GM12878 (cell line): Measurements from ENCODE around the gene SBNO2. TPM values are rescaled to one million over a fixed set of nuclear protein-coding genes. Genes with fewer than 3 reads are reported as not detected.

Experiments used
- ATF7 ChIP-seq: fragments of 450-650 bp; IDR thresholded peaks from 2 replicates; pipeline ENCODE4 v1.6.1; 2016; ENCODE audit warnings: low read depth, mild to moderate bottlenecking
- CHD1 ChIP-seq: IDR thresholded peaks from 2 replicates; pipeline ENCODE4 v1.6.1; 2012; ENCODE audit warnings: low read depth, low read length, improper control_type of control experiment
- CREM ChIP-seq: IDR thresholded peaks from 2 replicates; pipeline ENCODE4 v1.6.1; 2014; ENCODE audit warnings: antibody characterized with exemption, low read depth
- EED ChIP-seq: sonication (generic); IDR thresholded peaks from 2 replicates; pipeline ENCODE4 v1.6.1; 2016; ENCODE audit warnings: antibody characterized with exemption, low read depth
- FOS ChIP-seq: IDR thresholded peaks from 3 replicates; pipeline ENCODE4 v1.6.1; 2011; ENCODE audit warnings: borderline replicate concordance; ENCODE audit not compliant: insufficient read length; ENCODE audit errors: extremely low read depth
- HDAC2 ChIP-seq: fragments of 200-600 bp; sonication (generic); IDR thresholded peaks from 2 replicates; pipeline ENCODE4 v1.6.1; 2017
- HDAC6 ChIP-seq: fragments of 200-600 bp; sonication (generic); IDR thresholded peaks from one replicate; pipeline ENCODE4 v1.8.0; 2017; ENCODE audit warnings: antibody characterized with exemption; ENCODE audit not compliant: unreplicated experiment
- JUND ChIP-seq: IDR thresholded peaks from 2 replicates; pipeline ENCODE4 v1.6.1; 2012; ENCODE audit warnings: low read depth, mild to moderate bottlenecking, low read length, improper control_type of control experiment, moderate library complexity
- KDM1A ChIP-seq: fragments of 200-600 bp; sonication (generic); IDR thresholded peaks from 2 replicates; pipeline ENCODE4 v1.6.1; 2016; ENCODE audit warnings: borderline replicate concordance
- NFYB ChIP-seq: IDR thresholded peaks from 2 replicates; pipeline ENCODE4 v1.6.1; 2011; ENCODE audit warnings: low read depth, mild to moderate bottlenecking, low read length, improper control_type of control experiment, moderate library complexity; ENCODE audit not compliant: insufficient read depth
- NR2F1 ChIP-seq: fragments of 450-650 bp; conservative IDR thresholded peaks from 2 replicates; pipeline ENCODE4 v1.6.1; 2017; ENCODE audit warnings: mild to moderate bottlenecking
- PAX5 ChIP-seq: IDR thresholded peaks from 2 replicates; pipeline ENCODE4 v1.6.1; 2011; ENCODE audit warnings: low read depth, low read length, borderline replicate concordance
- RAD51 ChIP-seq: fragments of 450-650 bp; IDR thresholded peaks from 2 replicates; pipeline ENCODE4 v1.6.1; 2016; ENCODE audit warnings: moderate library complexity, mild to moderate bottlenecking, inconsistent platforms
- RCOR1 ChIP-seq: conservative IDR thresholded peaks from 2 replicates; pipeline ENCODE4 v1.6.1; 2012; ENCODE audit warnings: low read depth, low read length, improper control_type of control experiment
- SRF ChIP-seq, 2 experiments: IDR thresholded peaks; 2 replicates each; pipeline ENCODE4 v1.6.1; 2011; ENCODE audit warnings: low read depth in 2 of 2, low read length in 2 of 2, mild to moderate bottlenecking in 1 of 2, moderate library complexity in 1 of 2
- SUPT20H ChIP-seq: IDR thresholded peaks from 2 replicates; pipeline ENCODE4 v1.6.1; 2011; ENCODE audit warnings: low read depth, mild to moderate bottlenecking, low read length, moderate library complexity, borderline replicate concordance; ENCODE audit not compliant: control insufficient read depth
- WRNIP1 ChIP-seq: IDR thresholded peaks from 2 replicates; pipeline ENCODE4 v1.6.1; 2011; ENCODE audit warnings: low read depth, low read length, improper control_type of control experiment, borderline replicate concordance
- YY1 ChIP-seq: IDR thresholded peaks from 2 replicates; pipeline ENCODE4 v1.6.1; 2011; ENCODE audit warnings: low read depth, mild to moderate bottlenecking, low read length
- ZBED1 ChIP-seq: IDR thresholded peaks from 2 replicates; pipeline ENCODE4 v1.6.1; 2016; ENCODE audit warnings: borderline replicate concordance
- ZNF274 ChIP-seq: IDR thresholded peaks from one replicate; pipeline ENCODE4 v1.8.0; 2011; ENCODE audit not compliant: insufficient read length, insufficient read depth
- polyA plus RNA-seq, 11 experiments: library from polyadenylated mRNA; depleted of rRNA in 4 of 11; unstranded in 6 of 11; stranded (reverse) in 5 of 11; fragments of >200 nt; fragmentation: Nextera tagmentation in 4 of 11; fragmentation: Illumina TruSeq in 1 of 11; extraction: Ambion mirVana in 4 of 11; extraction: Trizol in 1 of 11; gene quantifications; 1 replicate in 1 of 11; 2 replicates in 10 of 11; pipeline versions ENCODE4 v1.2.1 to v1.2.3, GENCODE V29; 2011 to 2016; ENCODE audit warnings: inconsistent platforms in 2 of 11, missing spikeins in 2 of 11, low read depth in 1 of 11
- total RNA-seq, 4 experiments: library from RNA; depleted of rRNA in 3 of 4; stranded (reverse); fragments of >200 nt in 3 of 4; fragmentation: Illumina TruSeq in 1 of 4; extraction: Trizol in 1 of 4; gene quantifications; 2 replicates each; pipeline versions ENCODE4 v1.2.1 to v1.2.3, GENCODE V29; 2013 to 2021
- TF ChIP-seq, protein P1 (sequence below): fragments of 150-350 bp; IDR thresholded peaks from 2 replicates; pipeline ENCODE4 v1.6.1; 2016; ENCODE audit warnings: low read depth, low read length
- TF ChIP-seq, protein P2 (sequence below): fragments of 450-650 bp; IDR thresholded peaks from 2 replicates; pipeline ENCODE4 v1.6.1; 2017; ENCODE audit warnings: borderline replicate concordance
- TF ChIP-seq, protein P3 (sequence below): IDR thresholded peaks from 2 replicates; pipeline ENCODE4 v1.6.1; 2012; ENCODE audit warnings: low read depth, low read length, improper control_type of control experiment
- TF ChIP-seq, protein P4 (sequence below): IDR thresholded peaks from 2 replicates; pipeline ENCODE4 v1.6.1; 2012; ENCODE audit warnings: low read depth, low read length, improper control_type of control experiment

SBNO2 gene
- total and polyA plus RNA-seq, 10 of the 15 experiments (the other 5 are each of a cell fraction or from before 2014, with no cell fraction given), result 0.08 to 44.6 (median 5.4) TPM

DNA sequence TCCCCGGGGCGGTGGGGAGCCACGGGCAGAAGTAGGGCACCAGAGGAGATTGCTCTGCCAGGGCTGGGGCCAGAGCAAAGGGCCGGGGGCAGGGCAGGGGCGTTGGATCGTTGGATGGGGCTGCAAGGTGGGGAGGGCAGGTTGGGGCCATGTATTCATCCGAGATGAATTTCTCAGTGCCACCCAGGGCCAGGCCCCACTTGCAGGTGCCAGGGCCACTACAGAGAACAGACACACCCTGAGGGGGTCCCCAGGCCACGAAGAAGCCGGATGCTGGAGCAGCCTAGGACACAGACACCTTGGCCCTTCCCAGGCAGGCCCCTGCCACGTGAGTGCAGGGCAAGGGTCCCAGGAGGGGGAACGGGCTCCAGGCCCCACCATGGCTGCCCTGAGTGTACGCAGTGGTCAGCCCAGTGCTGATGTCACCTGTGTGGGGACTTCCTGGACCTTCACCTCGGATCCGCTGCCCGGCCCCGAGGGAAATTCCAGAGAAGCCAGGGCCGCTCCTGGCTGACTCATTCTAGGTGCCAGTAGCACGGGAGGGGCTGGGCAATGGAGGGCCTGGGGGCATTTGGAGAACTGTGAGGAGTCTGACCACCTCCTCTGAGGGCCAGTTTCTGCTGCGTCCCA, 9.6 kb upstream of the SBNO2 start (continued):
- no peak for TF ChIP-seq WRNIP1
- peak; percentile 67; the same call in 1 of the 2 replicates for TF ChIP-seq CREM
- no peak for TF ChIP-seq CHD1
- TF ChIP-seq, protein P1, sequence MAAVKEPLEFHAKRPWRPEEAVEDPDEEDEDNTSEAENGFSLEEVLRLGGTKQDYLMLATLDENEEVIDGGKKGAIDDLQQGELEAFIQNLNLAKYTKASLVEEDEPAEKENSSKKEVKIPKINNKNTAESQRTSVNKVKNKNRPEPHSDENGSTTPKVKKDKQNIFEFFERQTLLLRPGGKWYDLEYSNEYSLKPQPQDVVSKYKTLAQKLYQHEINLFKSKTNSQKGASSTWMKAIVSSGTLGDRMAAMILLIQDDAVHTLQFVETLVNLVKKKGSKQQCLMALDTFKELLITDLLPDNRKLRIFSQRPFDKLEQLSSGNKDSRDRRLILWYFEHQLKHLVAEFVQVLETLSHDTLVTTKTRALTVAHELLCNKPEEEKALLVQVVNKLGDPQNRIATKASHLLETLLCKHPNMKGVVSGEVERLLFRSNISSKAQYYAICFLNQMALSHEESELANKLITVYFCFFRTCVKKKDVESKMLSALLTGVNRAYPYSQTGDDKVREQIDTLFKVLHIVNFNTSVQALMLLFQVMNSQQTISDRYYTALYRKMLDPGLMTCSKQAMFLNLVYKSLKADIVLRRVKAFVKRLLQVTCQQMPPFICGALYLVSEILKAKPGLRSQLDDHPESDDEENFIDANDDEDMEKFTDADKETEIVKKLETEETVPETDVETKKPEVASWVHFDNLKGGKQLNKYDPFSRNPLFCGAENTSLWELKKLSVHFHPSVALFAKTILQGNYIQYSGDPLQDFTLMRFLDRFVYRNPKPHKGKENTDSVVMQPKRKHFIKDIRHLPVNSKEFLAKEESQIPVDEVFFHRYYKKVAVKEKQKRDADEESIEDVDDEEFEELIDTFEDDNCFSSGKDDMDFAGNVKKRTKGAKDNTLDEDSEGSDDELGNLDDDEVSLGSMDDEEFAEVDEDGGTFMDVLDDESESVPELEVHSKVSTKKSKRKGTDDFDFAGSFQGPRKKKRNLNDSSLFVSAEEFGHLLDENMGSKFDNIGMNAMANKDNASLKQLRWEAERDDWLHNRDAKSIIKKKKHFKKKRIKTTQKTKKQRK, result no peak
- TF ChIP-seq HDAC2, result no peak
- TF ChIP-seq SUPT20H, result no peak
- peak; percentile 59 for TF ChIP-seq PAX5
- TF ChIP-seq NR2F1, result peak; percentile 90
- no peak for TF ChIP-seq SRF (IDR thresholded peaks at IDR 0.05; ENCODE audit: low read depth in 2 of 2, low read length in 2 of 2)
- TF ChIP-seq, protein P2, sequence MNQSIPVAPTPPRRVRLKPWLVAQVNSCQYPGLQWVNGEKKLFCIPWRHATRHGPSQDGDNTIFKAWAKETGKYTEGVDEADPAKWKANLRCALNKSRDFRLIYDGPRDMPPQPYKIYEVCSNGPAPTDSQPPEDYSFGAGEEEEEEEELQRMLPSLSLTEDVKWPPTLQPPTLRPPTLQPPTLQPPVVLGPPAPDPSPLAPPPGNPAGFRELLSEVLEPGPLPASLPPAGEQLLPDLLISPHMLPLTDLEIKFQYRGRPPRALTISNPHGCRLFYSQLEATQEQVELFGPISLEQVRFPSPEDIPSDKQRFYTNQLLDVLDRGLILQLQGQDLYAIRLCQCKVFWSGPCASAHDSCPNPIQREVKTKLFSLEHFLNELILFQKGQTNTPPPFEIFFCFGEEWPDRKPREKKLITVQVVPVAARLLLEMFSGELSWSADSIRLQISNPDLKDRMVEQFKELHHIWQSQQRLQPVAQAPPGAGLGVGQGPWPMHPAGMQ, result no peak
- peak; percentile 72 for TF ChIP-seq ATF7
- TF ChIP-seq FOS, result no peak
- peak; percentile 65 for TF ChIP-seq YY1
- peak; percentile 91 for TF ChIP-seq EED
- no peak for TF ChIP-seq ZBED1
- TF ChIP-seq HDAC6, result no peak
- TF ChIP-seq, protein P3, sequence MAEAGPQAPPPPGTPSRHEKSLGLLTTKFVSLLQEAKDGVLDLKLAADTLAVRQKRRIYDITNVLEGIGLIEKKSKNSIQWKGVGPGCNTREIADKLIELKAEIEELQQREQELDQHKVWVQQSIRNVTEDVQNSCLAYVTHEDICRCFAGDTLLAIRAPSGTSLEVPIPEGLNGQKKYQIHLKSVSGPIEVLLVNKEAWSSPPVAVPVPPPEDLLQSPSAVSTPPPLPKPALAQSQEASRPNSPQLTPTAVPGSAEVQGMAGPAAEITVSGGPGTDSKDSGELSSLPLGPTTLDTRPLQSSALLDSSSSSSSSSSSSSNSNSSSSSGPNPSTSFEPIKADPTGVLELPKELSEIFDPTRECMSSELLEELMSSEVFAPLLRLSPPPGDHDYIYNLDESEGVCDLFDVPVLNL, result no peak
- peak; percentile 64; the same call in 1 of the 2 replicates for TF ChIP-seq JUND
- no peak for TF ChIP-seq NFYB
- TF ChIP-seq RAD51, result no peak
- no peak for TF ChIP-seq ZNF274
- TF ChIP-seq, protein P4, sequence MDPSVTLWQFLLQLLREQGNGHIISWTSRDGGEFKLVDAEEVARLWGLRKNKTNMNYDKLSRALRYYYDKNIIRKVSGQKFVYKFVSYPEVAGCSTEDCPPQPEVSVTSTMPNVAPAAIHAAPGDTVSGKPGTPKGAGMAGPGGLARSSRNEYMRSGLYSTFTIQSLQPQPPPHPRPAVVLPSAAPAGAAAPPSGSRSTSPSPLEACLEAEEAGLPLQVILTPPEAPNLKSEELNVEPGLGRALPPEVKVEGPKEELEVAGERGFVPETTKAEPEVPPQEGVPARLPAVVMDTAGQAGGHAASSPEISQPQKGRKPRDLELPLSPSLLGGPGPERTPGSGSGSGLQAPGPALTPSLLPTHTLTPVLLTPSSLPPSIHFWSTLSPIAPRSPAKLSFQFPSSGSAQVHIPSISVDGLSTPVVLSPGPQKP, result no peak
- TF ChIP-seq KDM1A, result no peak
- no peak for TF ChIP-seq RCOR1
